Glutamatergic neuron (in vitro differentiated cells): Measurements from ENCODE around the gene RETREG1. TPM values are rescaled to one million over a fixed set of nuclear protein-coding genes. Genes with fewer than 3 reads are reported as not detected.

ENCODE experiments used
- DNase-seq: peaks from one replicate; pipeline ENCODE4 v3.0.0; 2022
- H3K27ac Mint-ChIP-seq: one replicate; pipeline ENCODE4 v1.8.0; 2020; ENCODE audit warnings: mild to moderate bottlenecking, mixed read lengths, inconsistent platforms; ENCODE audit not compliant: unreplicated experiment
- H3K27me3 Mint-ChIP-seq: one replicate; pipeline ENCODE4 v1.8.0; 2020; ENCODE audit warnings: mild to moderate bottlenecking, moderate library complexity, mixed read lengths, inconsistent platforms; ENCODE audit not compliant: unreplicated experiment
- H3K36me3 Mint-ChIP-seq: one replicate; pipeline ENCODE4 v1.8.0; 2020; ENCODE audit warnings: mild to moderate bottlenecking, mixed read lengths, inconsistent platforms; ENCODE audit not compliant: unreplicated experiment
- H3K4me1 Mint-ChIP-seq: one replicate; pipeline ENCODE4 v1.8.0; 2020; ENCODE audit warnings: mild to moderate bottlenecking, low read depth, mixed read lengths, inconsistent platforms; ENCODE audit not compliant: unreplicated experiment
- H3K4me3 Mint-ChIP-seq: one replicate; pipeline ENCODE4 v1.8.0; 2020; ENCODE audit warnings: mild to moderate bottlenecking, mixed read lengths, inconsistent platforms; ENCODE audit not compliant: unreplicated experiment
- H3K9me3 Mint-ChIP-seq: one replicate; pipeline ENCODE4 v1.8.0; 2020; ENCODE audit warnings: mild to moderate bottlenecking, moderate library complexity, mixed read lengths, inconsistent platforms; ENCODE audit not compliant: unreplicated experiment
- total RNA-seq: library from RNA; stranded (reverse); fragmentation: NEBNext Ultra II Directional; extraction: Animal tissue kit (Norgen Biotek cat#: 25700); gene quantifications from one replicate; pipeline ENCODE4 v1.2.1, GENCODE V29; 2021; ENCODE audit not compliant: unreplicated experiment
- TF ChIP-seq, protein P1 (sequence below): fragments of 200-600 bp; sonication (generic); IDR thresholded peaks from one replicate; pipeline ENCODE4 v1.5.0; 2021; ENCODE audit not compliant: partially characterized antibody, unreplicated experiment

Gene RETREG1
- total RNA-seq, 1 donor from 2014 or later = 6.3 TPM

DNA sequence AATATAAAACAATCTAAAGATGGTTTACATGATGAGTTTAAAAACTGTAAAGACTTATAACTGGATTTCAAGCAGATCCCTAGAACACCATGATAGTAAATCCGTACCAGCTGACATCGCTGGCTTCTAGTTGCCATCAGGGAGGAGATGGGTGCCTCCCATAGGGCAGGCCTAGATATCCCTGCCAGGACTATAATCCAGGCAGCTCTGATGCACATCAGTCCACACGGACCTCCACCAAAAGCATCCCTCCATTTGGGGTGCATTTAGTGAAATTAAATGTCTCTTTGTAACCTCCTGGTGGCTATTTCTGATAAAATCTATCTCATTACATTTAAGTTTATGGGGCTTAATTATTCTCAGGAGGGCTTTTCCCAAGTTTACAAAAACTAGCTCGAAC is 45.8 kb downstream of the RETREG1 start:
- TF ChIP-seq, protein P1, sequence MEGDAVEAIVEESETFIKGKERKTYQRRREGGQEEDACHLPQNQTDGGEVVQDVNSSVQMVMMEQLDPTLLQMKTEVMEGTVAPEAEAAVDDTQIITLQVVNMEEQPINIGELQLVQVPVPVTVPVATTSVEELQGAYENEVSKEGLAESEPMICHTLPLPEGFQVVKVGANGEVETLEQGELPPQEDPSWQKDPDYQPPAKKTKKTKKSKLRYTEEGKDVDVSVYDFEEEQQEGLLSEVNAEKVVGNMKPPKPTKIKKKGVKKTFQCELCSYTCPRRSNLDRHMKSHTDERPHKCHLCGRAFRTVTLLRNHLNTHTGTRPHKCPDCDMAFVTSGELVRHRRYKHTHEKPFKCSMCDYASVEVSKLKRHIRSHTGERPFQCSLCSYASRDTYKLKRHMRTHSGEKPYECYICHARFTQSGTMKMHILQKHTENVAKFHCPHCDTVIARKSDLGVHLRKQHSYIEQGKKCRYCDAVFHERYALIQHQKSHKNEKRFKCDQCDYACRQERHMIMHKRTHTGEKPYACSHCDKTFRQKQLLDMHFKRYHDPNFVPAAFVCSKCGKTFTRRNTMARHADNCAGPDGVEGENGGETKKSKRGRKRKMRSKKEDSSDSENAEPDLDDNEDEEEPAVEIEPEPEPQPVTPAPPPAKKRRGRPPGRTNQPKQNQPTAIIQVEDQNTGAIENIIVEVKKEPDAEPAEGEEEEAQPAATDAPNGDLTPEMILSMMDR = no peak
- no peaks in the 10 kb centered on the region for H3K9me3 Mint-ChIP-seq
- no peak overlapping the region for H3K4me3 Mint-ChIP-seq
- peaks cover 1% of the 10 kb centered on the region for H3K27me3 Mint-ChIP-seq
- H3K27ac Mint-ChIP-seq = no peak overlapping the region
- DNase-seq = no peak
- H3K4me1 Mint-ChIP-seq = no peaks in the 10 kb centered on the region
- H3K36me3 Mint-ChIP-seq = peaks cover 5% of the 10 kb centered on the region

DNA sequence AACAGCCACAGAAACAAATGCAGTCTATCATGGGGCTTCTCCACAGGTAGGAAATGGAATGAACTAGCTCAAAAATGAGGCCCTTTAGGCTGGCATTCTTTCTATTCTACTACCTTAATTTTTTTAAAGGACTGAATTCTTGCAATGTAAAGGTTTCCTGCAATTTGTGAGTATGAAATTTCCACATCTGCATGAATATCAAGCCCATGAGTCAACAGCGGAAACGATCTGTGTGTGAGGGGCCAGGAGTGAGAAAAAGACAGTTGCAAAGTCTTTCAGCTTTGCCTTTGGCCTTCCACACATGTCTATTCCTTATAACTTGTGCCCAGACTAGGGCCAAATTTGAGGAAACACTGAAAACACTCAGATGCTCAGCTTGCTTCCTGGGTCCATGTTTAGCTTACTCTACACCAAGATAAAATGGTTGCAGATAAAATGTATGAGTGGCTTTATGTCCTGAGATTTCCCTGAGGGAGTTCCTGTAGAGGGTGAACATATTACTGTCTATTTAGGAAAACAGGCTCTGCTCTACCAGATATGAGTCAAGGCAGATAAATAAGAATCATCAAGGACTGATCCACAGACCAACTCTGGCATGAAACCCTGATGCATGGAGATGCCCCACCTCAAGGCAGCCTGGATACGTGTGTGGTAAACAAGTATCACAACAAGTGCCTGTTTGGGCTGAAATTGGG is 46.5 kb downstream of the RETREG1 start:
- H3K27ac Mint-ChIP-seq = no peak overlapping the region
- H3K27me3 Mint-ChIP-seq = peaks cover 1% of the 10 kb centered on the region
- no peak for DNase-seq
- TF ChIP-seq, protein P1 = no peak
- H3K36me3 Mint-ChIP-seq = peaks cover 5% of the 10 kb centered on the region
- H3K9me3 Mint-ChIP-seq = no peaks in the 10 kb centered on the region
- H3K4me1 Mint-ChIP-seq = no peaks in the 10 kb centered on the region
- no peak overlapping the region for H3K4me3 Mint-ChIP-seq

DNA sequence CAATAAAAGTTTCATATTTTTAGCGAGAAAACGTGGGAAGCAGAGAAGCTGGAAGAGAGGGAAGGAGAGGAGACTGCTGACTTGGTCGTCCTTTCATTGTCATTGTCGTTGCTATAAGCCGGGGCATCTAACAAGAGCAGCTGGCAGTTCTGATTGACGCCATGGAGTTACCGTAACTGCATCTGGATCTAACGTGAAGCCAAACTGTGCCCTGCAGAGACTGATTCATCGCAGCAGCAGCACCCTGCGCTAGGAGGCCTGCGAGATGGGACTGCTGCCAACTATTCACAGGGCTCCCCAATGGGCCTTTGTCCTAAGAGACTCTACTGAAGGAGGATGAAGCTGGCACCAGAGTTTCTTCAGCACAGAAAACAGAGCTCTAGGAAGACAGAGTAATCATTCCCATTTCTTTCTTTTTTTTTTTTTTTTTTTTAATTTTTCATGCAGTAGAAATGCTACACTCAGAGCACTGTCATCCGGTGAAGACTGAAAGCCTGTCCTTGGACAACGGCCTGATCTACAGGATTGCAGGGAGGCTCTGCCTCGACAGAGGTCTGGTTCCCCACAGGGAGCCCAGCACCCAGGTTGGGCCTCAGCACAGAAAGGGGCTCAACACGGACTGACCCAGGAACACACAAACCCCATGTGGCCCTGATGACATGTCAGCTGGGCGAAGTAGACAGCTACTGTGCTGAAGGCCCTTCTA is 47.8 kb downstream of the RETREG1 start:
- no peaks in the 10 kb centered on the region for H3K4me1 Mint-ChIP-seq
- TF ChIP-seq, protein P1 = no peak
- H3K27ac Mint-ChIP-seq = no peak overlapping the region
- H3K27me3 Mint-ChIP-seq = peaks cover 1% of the 10 kb centered on the region
- no peak overlapping the region for H3K4me3 Mint-ChIP-seq
- no peak for DNase-seq
- H3K9me3 Mint-ChIP-seq = no peaks in the 10 kb centered on the region
- peaks cover 5% of the 10 kb centered on the region for H3K36me3 Mint-ChIP-seq

DNA sequence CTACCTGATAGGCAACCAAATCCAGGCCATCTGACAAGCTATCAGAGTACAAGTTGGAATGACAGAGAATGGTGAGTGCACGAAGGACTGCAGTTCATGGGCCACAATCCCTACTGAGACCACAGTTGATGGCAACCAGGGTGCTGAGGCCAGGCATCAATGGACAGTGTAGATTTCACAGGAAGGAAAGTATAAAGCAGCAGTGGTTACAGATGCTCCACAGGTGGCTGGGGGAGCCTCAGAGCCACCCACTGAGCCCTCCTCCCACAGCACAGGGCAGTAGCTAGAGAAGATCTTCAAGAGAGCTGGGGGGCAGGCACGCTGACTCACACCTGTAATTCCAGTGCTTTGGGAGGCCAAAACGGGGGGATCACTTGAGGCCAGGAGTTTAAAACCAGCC is 49.4 kb downstream of the RETREG1 start:
- no peak overlapping the region for H3K27ac Mint-ChIP-seq
- H3K27me3 Mint-ChIP-seq = no peaks in the 10 kb centered on the region
- H3K9me3 Mint-ChIP-seq = no peaks in the 10 kb centered on the region
- TF ChIP-seq, protein P1 = no peak
- H3K4me1 Mint-ChIP-seq = no peaks in the 10 kb centered on the region
- DNase-seq = no peak
- peaks cover 5% of the 10 kb centered on the region for H3K36me3 Mint-ChIP-seq
- no peak overlapping the region for H3K4me3 Mint-ChIP-seq

DNA sequence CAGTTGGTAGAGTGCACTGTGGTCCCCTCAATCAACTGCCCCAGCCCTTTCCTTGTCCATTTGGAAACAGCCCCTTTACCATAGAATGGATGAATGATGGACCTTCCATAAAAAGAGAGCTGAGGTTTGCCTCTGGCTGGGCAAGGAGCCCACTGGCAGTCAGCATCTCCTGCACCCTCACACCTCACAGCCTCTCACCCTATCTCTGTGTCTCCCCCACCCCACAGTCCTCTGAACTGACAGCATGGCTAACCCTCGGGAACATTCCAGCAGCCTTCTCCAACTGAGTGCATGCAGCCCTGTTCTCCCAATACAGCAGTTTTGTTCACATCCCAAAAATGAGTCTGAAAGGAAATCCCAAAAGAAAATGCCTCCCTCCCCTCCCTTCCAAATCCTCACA is 51.7 kb downstream of the RETREG1 start:
- TF ChIP-seq, protein P1 = no peak
- Mint-ChIP-seq H3K9me3 (no peaks in the 10 kb centered on the region), H3K27me3 (no peaks in the 10 kb centered on the region), H3K36me3 (peaks cover 5% of the 10 kb centered on the region), H3K4me3 (no peak overlapping the region), H3K4me1 (no peaks in the 10 kb centered on the region), H3K27ac (no peak overlapping the region)
- DNase-seq = no peak
